GM18870 (cell line): ENCODE measurements around the gene CHRNE.
"Not testable (repeated sequence)": the region's sequence is repeated elsewhere in the genome, so short reads cannot be mapped to it uniquely, and the experiment has no call there.

Source experiments
- ATAC-seq: cut with Tn5 transposase; IDR thresholded peaks from one replicate; pipeline ENCODE4 v1.9.1; 2021; ENCODE audit warnings: moderate library complexity; ENCODE audit not compliant: unreplicated experiment

CHRNE gene

GRCh38 chr17:4891411-4892410, 11.2 kb downstream of the CHRNE start:
- no peak for ATAC-seq

GRCh38 chr17:4887581-4887980, 15.3 kb downstream of the CHRNE start:
- ATAC-seq: no peak

- ATAC-seq: no peak
These were observed 16.1 kb downstream of the CHRNE start for GRCh38 chr17:4886830-4887229.

GRCh38 chr17:4884489-4884888, 18.4 kb downstream of the CHRNE start:
- no peak for ATAC-seq

- no peak for ATAC-seq
These were observed 20.9 kb downstream of the CHRNE start for GRCh38 chr17:4881761-4882555.

GRCh38 chr17:4880857-4881256, 22.0 kb downstream of the CHRNE start:
- ATAC-seq: no peak

- ATAC-seq: no peak
These were observed 23.3 kb downstream of the CHRNE start for GRCh38 chr17:4879601-4880000.

GRCh38 chr17:4877089-4877488, 25.8 kb downstream of the CHRNE start:
- ATAC-seq: no peak

GRCh38 chr17:4872786-4873185, 30.1 kb downstream of the CHRNE start:
- no peak for ATAC-seq

- ATAC-seq: no peak
These were observed 32.0 kb downstream of the CHRNE start for GRCh38 chr17:4870855-4871254.

GRCh38 chr17:4869058-4869998, 33.6 kb downstream of the CHRNE start:
- not testable (repeated sequence) for ATAC-seq

GRCh38 chr17:4867535-4867934, 35.4 kb downstream of the CHRNE start:
- not testable (repeated sequence) for ATAC-seq

GRCh38 chr17:4863321-4863720, 39.6 kb downstream of the CHRNE start:
- ATAC-seq: no peak

- no peak for ATAC-seq
These were observed 40.2 kb downstream of the CHRNE start for GRCh38 chr17:4862720-4863119.

- no peak for ATAC-seq
These were observed 41.8 kb downstream of the CHRNE start for GRCh38 chr17:4861052-4861451.

- no peak for ATAC-seq
These were observed 42.2 kb downstream of the CHRNE start for GRCh38 chr17:4860651-4861050.

- ATAC-seq: no peak
These were observed 42.9 kb downstream of the CHRNE start for GRCh38 chr17:4859816-4860625.

GRCh38 chr17:4858882-4859260, 44.0 kb downstream of the CHRNE start:
- no peak for ATAC-seq

GRCh38 chr17:4858068-4858881, 44.6 kb downstream of the CHRNE start:
- no peak for ATAC-seq
